WTC11 (cell line): Measurements from ENCODE around the gene PRDM1. TPM values are rescaled to one million over a fixed set of nuclear protein-coding genes. Genes with fewer than 3 reads are reported as not detected.

Experiments
- ATAC-seq: fragments of 200-7000 bp; cut with Tn5 transposase; 2 replicates; pipeline ENCODE4 v1.10.0; 2021; ENCODE audit warnings: mild to moderate bottlenecking, moderate library complexity
- CTCF ChIA-PET: fragments of 300-600 bp; sonication (Branson Sonifier 250); formaldehyde crosslinking; loops from one replicate; lab custom pipeline; 2021; ENCODE audit warnings: antibody characterized with exemption; lab: Charles Lee
- POLR2A ChIA-PET: fragments of 350-600 bp; sonication (Branson Sonifier 250); formaldehyde crosslinking; loops from one replicate; lab custom pipeline; 2021; ENCODE audit warnings: antibody characterized with exemption; lab: Charles Lee
- DNase-seq: peaks from one replicate; pipeline ENCODE4 v3.0.0; 2021; ENCODE audit warnings: low spot score
- H3K27ac Mint-ChIP-seq: 2 replicates; pipeline ENCODE4 v1.8.0; 2021; ENCODE audit warnings: mixed read lengths
- H3K27me3 Mint-ChIP-seq: 2 replicates; pipeline ENCODE4 v1.8.0; 2021; ENCODE audit warnings: low read depth, mild to moderate bottlenecking, moderate library complexity, mixed read lengths
- H3K36me3 Mint-ChIP-seq: 2 replicates; pipeline ENCODE4 v1.8.0; 2021; ENCODE audit warnings: mixed read lengths
- H3K4me1 Mint-ChIP-seq: 2 replicates; pipeline ENCODE4 v1.8.0; 2022; ENCODE audit warnings: mixed read lengths
- H3K4me3 Mint-ChIP-seq: 2 replicates; pipeline ENCODE4 v1.8.0; 2021; ENCODE audit warnings: mild to moderate bottlenecking, moderate library complexity, mixed read lengths
- H3K9me3 Mint-ChIP-seq: 2 replicates; pipeline ENCODE4 v1.8.0; 2021; ENCODE audit warnings: mixed read lengths
- CBFB ChIP-seq: sonication (generic); formaldehyde crosslinking; IDR thresholded peaks from 2 replicates; pipeline ENCODE4 v1.8.1; 2022; ENCODE audit warnings: mild to moderate bottlenecking, low read depth, missing genetic modification reagents
- CREB1 ChIP-seq: sonication (generic); formaldehyde crosslinking; IDR thresholded peaks from 2 replicates; pipeline ENCODE4 v1.8.0; 2023; ENCODE audit warnings: mild to moderate bottlenecking, missing genetic modification reagents
- FOXP1 ChIP-seq: sonication (generic); formaldehyde crosslinking; IDR thresholded peaks from 2 replicates; pipeline ENCODE4 v1.8.0; 2022; ENCODE audit warnings: missing genetic modification reagents, mild to moderate bottlenecking, moderate library complexity, borderline replicate concordance
- JUN ChIP-seq: sonication (generic); formaldehyde crosslinking; IDR thresholded peaks from 2 replicates; pipeline ENCODE4 v1.8.0; 2023; ENCODE audit warnings: mild to moderate bottlenecking, missing genetic modification reagents
- MXD4 ChIP-seq: fragments of 250-450 bp; sonication (Bioruptor Pico); IDR thresholded peaks from 2 replicates; pipeline ENCODE4 v1.8.0; 2021; ENCODE audit warnings: mild to moderate bottlenecking, moderate library complexity, borderline replicate concordance
- NFE2L1 ChIP-seq: sonication (generic); formaldehyde crosslinking; IDR thresholded peaks from 2 replicates; pipeline ENCODE4 v1.8.1; 2023; ENCODE audit warnings: missing genetic modification reagents
- NFYB ChIP-seq: sonication (generic); formaldehyde crosslinking; conservative IDR thresholded peaks from 2 replicates; pipeline ENCODE4 v1.8.0; 2022; ENCODE audit warnings: low read depth, missing genetic modification reagents
- OVOL2 ChIP-seq: fragments of 250-450 bp; sonication (Bioruptor Pico); IDR thresholded peaks from 2 replicates; pipeline ENCODE4 v1.9.0; 2021; ENCODE audit warnings: mild to moderate bottlenecking, borderline replicate concordance
- SMAD4 ChIP-seq: sonication (generic); formaldehyde crosslinking; IDR thresholded peaks from 2 replicates; pipeline ENCODE4 v1.8.0; 2022; ENCODE audit warnings: mild to moderate bottlenecking, missing genetic modification reagents
- SOX15 ChIP-seq: fragments of 250-450 bp; sonication (Bioruptor Pico); IDR thresholded peaks from 2 replicates; pipeline ENCODE4 v1.9.0; 2021; ENCODE audit warnings: mild to moderate bottlenecking
- TEAD1 ChIP-seq: sonication (generic); formaldehyde crosslinking; IDR thresholded peaks from 2 replicates; pipeline ENCODE4 v1.8.0; 2022; ENCODE audit warnings: mild to moderate bottlenecking, missing genetic modification reagents
- ZNF121 ChIP-seq: sonication (generic); formaldehyde crosslinking; IDR thresholded peaks from 2 replicates; pipeline ENCODE4 v1.8.0; 2023; ENCODE audit warnings: missing genetic modification reagents
- total RNA-seq: library from RNA; stranded (reverse); gene quantifications from 3 replicates; pipeline ENCODE4 v1.2.3, GENCODE V29; 2021
- TF ChIP-seq, protein P1 (sequence below): sonication (generic); formaldehyde crosslinking; conservative IDR thresholded peaks from 2 replicates; pipeline ENCODE4 v1.8.1; 2023; ENCODE audit warnings: mild to moderate bottlenecking, low read depth, missing genetic modification reagents, moderate library complexity
- TF ChIP-seq, protein P2 (sequence below): sonication (generic); formaldehyde crosslinking; IDR thresholded peaks from 2 replicates; pipeline ENCODE4 v1.8.0; 2022; ENCODE audit warnings: mild to moderate bottlenecking, missing genetic modification reagents
- TF ChIP-seq, protein P3 (sequence below): sonication (generic); formaldehyde crosslinking; IDR thresholded peaks from 2 replicates; pipeline ENCODE4 v1.8.1; 2022; ENCODE audit warnings: mild to moderate bottlenecking, moderate library complexity, missing genetic modification reagents
- TF ChIP-seq, protein P4 (sequence below): sonication (generic); formaldehyde crosslinking; IDR thresholded peaks from 2 replicates; pipeline ENCODE4 v1.8.1; 2022; ENCODE audit warnings: missing genetic modification reagents, borderline replicate concordance
- TF ChIP-seq, protein P5 (sequence below): sonication (generic); formaldehyde crosslinking; IDR thresholded peaks from 2 replicates; pipeline ENCODE4 v1.8.0; 2023; ENCODE audit warnings: missing genetic modification reagents
- TF ChIP-seq, protein P6 (sequence below): sonication (generic); formaldehyde crosslinking; IDR thresholded peaks from 2 replicates; pipeline ENCODE4 v1.8.1; 2023; ENCODE audit warnings: mild to moderate bottlenecking, moderate library complexity, missing genetic modification reagents
- TF ChIP-seq, protein P7 (sequence below): sonication (generic); formaldehyde crosslinking; IDR thresholded peaks from 2 replicates; pipeline ENCODE4 v1.8.0; 2022; ENCODE audit warnings: mild to moderate bottlenecking, missing genetic modification reagents
- TF ChIP-seq, protein P8 (sequence below): sonication (generic); formaldehyde crosslinking; IDR thresholded peaks from 2 replicates; pipeline ENCODE4 v1.8.1; 2023; ENCODE audit warnings: mild to moderate bottlenecking, missing genetic modification reagents, moderate library complexity

PRDM1 gene
- total RNA-seq, 1 experiment from 2014 or later = 1.8 TPM

DNA sequence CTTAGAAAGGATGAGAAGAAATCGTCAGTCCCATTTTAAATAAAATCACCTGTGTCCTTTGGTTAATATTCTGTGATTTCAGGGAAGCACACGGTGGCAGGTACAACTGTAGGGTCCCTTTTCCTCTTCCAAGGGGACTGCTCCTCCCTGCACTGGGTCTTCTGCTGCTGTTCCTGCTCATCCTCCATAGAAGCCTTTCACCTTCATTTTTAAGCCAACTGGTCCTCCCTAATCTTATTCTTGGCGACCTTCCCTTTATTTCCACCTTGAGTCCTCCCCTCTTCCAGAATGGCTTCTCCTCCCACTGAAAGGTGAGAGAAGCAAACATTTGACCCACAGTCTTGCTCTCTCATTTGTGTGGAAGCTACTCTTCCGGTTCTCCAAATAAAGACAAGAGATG is 4.4 kb upstream of the PRDM1 start:
- H3K4me1 Mint-ChIP-seq = peaks cover 34% of the 10 kb centered on the region
- ATAC-seq (no peak), DNase-seq (no peak)
- TF ChIP-seq, protein P1, sequence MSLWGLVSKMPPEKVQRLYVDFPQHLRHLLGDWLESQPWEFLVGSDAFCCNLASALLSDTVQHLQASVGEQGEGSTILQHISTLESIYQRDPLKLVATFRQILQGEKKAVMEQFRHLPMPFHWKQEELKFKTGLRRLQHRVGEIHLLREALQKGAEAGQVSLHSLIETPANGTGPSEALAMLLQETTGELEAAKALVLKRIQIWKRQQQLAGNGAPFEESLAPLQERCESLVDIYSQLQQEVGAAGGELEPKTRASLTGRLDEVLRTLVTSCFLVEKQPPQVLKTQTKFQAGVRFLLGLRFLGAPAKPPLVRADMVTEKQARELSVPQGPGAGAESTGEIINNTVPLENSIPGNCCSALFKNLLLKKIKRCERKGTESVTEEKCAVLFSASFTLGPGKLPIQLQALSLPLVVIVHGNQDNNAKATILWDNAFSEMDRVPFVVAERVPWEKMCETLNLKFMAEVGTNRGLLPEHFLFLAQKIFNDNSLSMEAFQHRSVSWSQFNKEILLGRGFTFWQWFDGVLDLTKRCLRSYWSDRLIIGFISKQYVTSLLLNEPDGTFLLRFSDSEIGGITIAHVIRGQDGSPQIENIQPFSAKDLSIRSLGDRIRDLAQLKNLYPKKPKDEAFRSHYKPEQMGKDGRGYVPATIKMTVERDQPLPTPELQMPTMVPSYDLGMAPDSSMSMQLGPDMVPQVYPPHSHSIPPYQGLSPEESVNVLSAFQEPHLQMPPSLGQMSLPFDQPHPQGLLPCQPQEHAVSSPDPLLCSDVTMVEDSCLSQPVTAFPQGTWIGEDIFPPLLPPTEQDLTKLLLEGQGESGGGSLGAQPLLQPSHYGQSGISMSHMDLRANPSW (CRISPR knock-in tag) = no peak
- TF ChIP-seq, protein P2, sequence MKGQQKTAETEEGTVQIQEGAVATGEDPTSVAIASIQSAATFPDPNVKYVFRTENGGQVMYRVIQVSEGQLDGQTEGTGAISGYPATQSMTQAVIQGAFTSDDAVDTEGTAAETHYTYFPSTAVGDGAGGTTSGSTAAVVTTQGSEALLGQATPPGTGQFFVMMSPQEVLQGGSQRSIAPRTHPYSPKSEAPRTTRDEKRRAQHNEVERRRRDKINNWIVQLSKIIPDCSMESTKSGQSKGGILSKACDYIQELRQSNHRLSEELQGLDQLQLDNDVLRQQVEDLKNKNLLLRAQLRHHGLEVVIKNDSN (CRISPR knock-in tag) = no peak
- TF ChIP-seq, protein P3, sequence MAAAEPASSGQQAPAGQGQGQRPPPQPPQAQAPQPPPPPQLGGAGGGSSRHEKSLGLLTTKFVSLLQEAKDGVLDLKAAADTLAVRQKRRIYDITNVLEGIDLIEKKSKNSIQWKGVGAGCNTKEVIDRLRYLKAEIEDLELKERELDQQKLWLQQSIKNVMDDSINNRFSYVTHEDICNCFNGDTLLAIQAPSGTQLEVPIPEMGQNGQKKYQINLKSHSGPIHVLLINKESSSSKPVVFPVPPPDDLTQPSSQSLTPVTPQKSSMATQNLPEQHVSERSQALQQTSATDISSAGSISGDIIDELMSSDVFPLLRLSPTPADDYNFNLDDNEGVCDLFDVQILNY (CRISPR knock-in tag) = no peak
- TF ChIP-seq CBFB (CRISPR knock-in tag) (no peak), SOX15 (CRISPR knock-in tag) (no peak), JUN (CRISPR knock-in tag) (no peak), CREB1 (CRISPR knock-in tag) (no peak), SMAD4 (no peak)
- TF ChIP-seq, protein P4, sequence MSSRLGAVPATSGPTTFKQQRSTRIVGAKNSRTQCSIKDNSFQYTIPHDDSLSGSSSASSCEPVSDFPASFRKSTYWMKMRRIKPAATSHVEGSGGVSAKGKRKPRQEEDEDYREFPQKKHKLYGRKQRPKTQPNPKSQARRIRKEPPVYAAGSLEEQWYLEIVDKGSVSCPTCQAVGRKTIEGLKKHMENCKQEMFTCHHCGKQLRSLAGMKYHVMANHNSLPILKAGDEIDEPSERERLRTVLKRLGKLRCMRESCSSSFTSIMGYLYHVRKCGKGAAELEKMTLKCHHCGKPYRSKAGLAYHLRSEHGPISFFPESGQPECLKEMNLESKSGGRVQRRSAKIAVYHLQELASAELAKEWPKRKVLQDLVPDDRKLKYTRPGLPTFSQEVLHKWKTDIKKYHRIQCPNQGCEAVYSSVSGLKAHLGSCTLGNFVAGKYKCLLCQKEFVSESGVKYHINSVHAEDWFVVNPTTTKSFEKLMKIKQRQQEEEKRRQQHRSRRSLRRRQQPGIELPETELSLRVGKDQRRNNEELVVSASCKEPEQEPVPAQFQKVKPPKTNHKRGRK (CRISPR knock-in tag) = no peak
- peaks cover 16% of the 10 kb centered on the region for H3K27me3 Mint-ChIP-seq
- no peaks in the 10 kb centered on the region for H3K36me3 Mint-ChIP-seq
- no peaks in the 10 kb centered on the region for H3K9me3 Mint-ChIP-seq
- CTCF ChIA-PET = no interaction called here
- POLR2A ChIA-PET = no interaction called here
- no peak overlapping the region for H3K27ac Mint-ChIP-seq
- H3K4me3 Mint-ChIP-seq = no peak overlapping the region

DNA sequence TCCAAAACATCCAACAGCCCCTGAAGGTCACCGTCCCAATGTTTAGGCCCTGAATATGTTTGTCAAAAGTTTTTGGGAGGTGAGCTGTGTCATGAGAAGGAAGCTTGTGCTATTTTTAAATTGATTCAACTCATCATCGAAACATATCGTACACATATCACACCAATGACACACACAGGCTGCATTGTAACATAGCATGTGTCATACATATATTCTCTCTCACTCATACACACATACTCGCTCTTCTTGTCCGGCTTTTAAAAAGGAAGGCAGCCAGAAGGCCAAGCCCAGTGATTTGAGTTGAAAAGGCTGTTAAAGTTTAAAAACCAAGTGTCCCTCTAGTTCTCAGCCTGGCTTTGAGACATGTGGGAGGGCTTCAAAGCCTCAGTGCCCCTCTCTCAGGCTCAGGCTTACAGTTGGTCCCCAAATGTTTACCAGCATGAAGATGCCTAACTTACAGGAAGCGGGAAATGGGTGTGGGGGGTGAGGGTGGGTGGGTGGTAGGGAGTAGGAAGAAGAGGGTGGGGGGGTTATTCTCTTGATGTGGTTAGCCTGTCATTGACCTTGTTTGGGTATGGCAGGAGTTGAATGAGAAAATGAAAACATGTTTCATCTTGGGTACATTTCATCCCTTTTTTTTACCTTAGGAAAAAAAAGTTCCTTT is 3.3 kb upstream of the PRDM1 start:
- no peak overlapping the region for H3K27ac Mint-ChIP-seq
- no peaks in the 10 kb centered on the region for H3K9me3 Mint-ChIP-seq
- H3K4me3 Mint-ChIP-seq = no peak overlapping the region
- ATAC-seq = no peak
- peaks cover 27% of the 10 kb centered on the region for H3K27me3 Mint-ChIP-seq
- no peak for TF ChIP-seq TEAD1 (CRISPR knock-in tag)
- TF ChIP-seq, protein P5, sequence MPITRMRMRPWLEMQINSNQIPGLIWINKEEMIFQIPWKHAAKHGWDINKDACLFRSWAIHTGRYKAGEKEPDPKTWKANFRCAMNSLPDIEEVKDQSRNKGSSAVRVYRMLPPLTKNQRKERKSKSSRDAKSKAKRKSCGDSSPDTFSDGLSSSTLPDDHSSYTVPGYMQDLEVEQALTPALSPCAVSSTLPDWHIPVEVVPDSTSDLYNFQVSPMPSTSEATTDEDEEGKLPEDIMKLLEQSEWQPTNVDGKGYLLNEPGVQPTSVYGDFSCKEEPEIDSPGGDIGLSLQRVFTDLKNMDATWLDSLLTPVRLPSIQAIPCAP = no peak
- TF ChIP-seq NFYB (CRISPR knock-in tag) = no peak
- no peak for TF ChIP-seq OVOL2 (CRISPR knock-in tag)
- TF ChIP-seq, protein P6, sequence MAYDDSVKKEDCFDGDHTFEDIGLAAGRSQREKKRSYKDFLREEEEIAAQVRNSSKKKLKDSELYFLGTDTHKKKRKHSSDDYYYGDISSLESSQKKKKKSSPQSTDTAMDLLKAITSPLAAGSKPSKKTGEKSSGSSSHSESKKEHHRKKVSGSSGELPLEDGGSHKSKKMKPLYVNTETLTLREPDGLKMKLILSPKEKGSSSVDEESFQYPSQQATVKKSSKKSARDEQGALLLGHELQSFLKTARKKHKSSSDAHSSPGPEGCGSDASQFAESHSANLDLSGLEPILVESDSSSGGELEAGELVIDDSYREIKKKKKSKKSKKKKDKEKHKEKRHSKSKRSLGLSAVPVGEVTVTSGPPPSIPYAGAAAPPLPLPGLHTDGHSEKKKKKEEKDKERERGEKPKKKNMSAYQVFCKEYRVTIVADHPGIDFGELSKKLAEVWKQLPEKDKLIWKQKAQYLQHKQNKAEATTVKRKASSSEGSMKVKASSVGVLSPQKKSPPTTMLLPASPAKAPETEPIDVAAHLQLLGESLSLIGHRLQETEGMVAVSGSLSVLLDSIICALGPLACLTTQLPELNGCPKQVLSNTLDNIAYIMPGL (CRISPR knock-in tag) = no peak
- TF ChIP-seq, protein P4 (CRISPR knock-in tag) = no peak
- no peak for TF ChIP-seq ZNF121 (CRISPR knock-in tag)
- no peak for TF ChIP-seq FOXP1 (CRISPR knock-in tag)
- TF ChIP-seq, protein P7, sequence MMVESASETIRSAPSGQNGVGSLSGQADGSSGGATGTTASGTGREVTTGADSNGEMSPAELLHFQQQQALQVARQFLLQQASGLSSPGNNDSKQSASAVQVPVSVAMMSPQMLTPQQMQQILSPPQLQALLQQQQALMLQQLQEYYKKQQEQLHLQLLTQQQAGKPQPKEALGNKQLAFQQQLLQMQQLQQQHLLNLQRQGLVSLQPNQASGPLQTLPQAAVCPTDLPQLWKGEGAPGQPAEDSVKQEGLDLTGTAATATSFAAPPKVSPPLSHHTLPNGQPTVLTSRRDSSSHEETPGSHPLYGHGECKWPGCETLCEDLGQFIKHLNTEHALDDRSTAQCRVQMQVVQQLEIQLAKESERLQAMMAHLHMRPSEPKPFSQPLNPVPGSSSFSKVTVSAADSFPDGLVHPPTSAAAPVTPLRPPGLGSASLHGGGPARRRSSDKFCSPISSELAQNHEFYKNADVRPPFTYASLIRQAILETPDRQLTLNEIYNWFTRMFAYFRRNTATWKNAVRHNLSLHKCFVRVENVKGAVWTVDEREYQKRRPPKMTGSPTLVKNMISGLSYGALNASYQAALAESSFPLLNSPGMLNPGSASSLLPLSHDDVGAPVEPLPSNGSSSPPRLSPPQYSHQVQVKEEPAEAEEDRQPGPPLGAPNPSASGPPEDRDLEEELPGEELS (CRISPR knock-in tag) = no peak
- no peak for TF ChIP-seq NFE2L1 (CRISPR knock-in tag)
- TF ChIP-seq, protein P8, sequence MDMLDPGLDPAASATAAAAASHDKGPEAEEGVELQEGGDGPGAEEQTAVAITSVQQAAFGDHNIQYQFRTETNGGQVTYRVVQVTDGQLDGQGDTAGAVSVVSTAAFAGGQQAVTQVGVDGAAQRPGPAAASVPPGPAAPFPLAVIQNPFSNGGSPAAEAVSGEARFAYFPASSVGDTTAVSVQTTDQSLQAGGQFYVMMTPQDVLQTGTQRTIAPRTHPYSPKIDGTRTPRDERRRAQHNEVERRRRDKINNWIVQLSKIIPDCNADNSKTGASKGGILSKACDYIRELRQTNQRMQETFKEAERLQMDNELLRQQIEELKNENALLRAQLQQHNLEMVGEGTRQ = no peak
- TF ChIP-seq MXD4 (CRISPR knock-in tag) = no peak
- POLR2A ChIA-PET = interaction anchor here (0.6 kb wide), 1 partner anchor 1162 kb away, joined by 3 read pairs; no protein-coding TSS in a partner anchor
- H3K4me1 Mint-ChIP-seq = peaks cover 46% of the 10 kb centered on the region
- H3K36me3 Mint-ChIP-seq = no peaks in the 10 kb centered on the region
- no peak for DNase-seq
- CTCF ChIA-PET = no interaction called here
